Measurements from ENCODE around the gene DZANK1. TPM values are rescaled to one million over a fixed set of nuclear protein-coding genes. Genes with fewer than 3 reads are reported as not detected.
"Not testable (repeated sequence)": the region's sequence is repeated elsewhere in the genome, so short reads cannot be mapped to it uniquely, and the experiment has no call there.

The DZANK1 gene
- total RNA-seq, 1 donor from 2014 or later = 7.5 TPM

DNA sequence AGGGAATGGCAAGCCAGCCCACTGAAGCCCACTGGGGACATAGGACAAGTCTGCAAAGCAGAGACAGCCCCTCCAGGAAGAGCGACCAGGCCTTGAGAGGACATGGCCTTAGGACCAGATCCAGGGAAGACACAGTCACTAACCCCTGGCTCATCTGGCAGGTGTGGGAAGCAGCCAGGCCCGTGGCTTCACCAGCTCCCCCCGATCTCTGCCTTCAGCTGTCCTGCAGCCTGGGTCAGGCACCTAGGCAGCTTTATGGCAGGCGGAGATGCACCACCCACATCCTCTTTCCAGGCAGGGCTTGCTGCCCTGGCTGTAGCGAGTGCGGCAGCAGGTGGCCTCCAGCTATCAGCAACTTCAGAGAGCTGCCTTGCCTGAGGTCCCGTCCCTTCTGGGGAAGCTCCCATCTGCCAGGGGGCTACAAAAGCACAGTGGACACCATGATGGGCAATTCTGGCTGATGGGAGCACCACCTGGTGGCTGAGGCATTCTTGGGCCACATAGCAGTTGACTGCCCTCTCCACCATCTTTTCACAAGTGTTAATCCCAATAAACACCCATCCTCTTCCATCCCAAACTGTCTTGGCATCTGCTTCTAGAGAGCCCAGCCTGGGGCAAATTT, 85.8 kb downstream of the DZANK1 start:
- H3K36me3 Mint-ChIP-seq (ENCODE audit: low read depth) = no peaks in the 10 kb centered on the region
- TF ChIP-seq, protein P1, sequence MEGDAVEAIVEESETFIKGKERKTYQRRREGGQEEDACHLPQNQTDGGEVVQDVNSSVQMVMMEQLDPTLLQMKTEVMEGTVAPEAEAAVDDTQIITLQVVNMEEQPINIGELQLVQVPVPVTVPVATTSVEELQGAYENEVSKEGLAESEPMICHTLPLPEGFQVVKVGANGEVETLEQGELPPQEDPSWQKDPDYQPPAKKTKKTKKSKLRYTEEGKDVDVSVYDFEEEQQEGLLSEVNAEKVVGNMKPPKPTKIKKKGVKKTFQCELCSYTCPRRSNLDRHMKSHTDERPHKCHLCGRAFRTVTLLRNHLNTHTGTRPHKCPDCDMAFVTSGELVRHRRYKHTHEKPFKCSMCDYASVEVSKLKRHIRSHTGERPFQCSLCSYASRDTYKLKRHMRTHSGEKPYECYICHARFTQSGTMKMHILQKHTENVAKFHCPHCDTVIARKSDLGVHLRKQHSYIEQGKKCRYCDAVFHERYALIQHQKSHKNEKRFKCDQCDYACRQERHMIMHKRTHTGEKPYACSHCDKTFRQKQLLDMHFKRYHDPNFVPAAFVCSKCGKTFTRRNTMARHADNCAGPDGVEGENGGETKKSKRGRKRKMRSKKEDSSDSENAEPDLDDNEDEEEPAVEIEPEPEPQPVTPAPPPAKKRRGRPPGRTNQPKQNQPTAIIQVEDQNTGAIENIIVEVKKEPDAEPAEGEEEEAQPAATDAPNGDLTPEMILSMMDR (conservative IDR thresholded peaks at IDR 0.05) = no peak
- H3K27me3 Mint-ChIP-seq (ENCODE audit: low read depth) = no peaks in the 10 kb centered on the region
- no peaks in the 10 kb centered on the region for H3K4me1 Mint-ChIP-seq
- no peak overlapping the region for H3K4me3 Mint-ChIP-seq
- no peaks in the 10 kb centered on the region for H3K9me3 Mint-ChIP-seq
- H3K27ac Mint-ChIP-seq (ENCODE audit: unreplicated experiment) = no peak overlapping the region
- DNase-seq (ENCODE audit: low read depth, low spot score) = no peak

DNA sequence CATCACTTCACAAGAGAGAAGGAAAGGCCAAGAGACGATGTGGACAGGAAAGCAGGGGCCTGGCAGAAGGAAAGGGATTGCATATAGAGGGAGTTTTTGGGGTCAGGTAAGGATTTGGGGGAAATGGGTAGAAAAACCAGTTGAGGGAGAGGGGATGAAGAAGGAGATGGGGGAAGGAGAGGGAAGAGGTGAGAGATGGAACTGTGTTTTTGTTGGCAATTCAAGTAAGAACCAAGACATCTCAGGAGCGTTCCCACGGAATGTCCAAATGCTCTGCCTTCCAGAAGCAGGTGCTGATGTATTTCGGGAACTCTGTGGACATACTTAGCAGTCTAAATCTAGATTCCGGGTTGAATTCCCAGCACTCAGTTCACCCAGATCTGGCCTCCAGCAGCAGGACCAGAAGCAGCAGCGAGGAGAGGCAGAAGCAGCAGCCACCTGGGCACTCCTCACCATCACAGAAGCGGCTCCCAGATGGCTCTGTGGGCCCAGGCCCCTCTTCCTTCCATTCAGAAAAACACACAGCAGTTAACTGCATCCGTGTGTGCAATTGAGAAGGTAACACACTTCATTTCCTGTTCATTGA, 88.8 kb downstream of the DZANK1 start:
- no peak for DNase-seq (ENCODE audit: low read depth, low spot score)
- H3K27ac Mint-ChIP-seq (ENCODE audit: unreplicated experiment) = no peak overlapping the region
- peaks cover 2% of the 10 kb centered on the region for H3K9me3 Mint-ChIP-seq
- H3K4me3 Mint-ChIP-seq = no peak overlapping the region
- TF ChIP-seq, protein P1 (conservative IDR thresholded peaks at IDR 0.05) = no peak
- H3K4me1 Mint-ChIP-seq = peaks cover 4% of the 10 kb centered on the region
- H3K36me3 Mint-ChIP-seq (ENCODE audit: low read depth) = no peaks in the 10 kb centered on the region
- no peaks in the 10 kb centered on the region for H3K27me3 Mint-ChIP-seq (ENCODE audit: low read depth)

DNA sequence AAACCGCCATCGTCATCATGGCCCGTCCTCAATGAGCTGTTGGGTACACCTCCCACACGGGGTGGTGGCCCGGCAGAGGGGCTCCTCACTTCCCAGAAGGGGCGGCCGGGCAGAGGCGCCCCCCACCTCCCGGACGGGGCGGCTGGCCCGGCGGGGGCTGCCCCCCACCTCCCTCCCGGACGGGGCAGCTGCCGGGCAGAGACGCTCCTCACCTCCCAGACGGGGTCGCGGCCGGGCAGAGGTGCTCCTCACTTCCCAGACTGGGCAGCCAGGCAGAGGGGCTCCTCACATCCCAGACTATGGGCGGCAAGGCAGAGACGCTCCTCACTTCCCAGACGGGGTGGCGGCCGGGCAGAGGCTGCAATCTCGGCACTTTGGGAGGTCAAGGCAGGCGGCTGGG, 91.3 kb downstream of the DZANK1 start:
- H3K27ac Mint-ChIP-seq (ENCODE audit: unreplicated experiment); H3K4me3 Mint-ChIP-seq; H3K9me3 Mint-ChIP-seq; H3K27me3 Mint-ChIP-seq (ENCODE audit: low read depth); DNase-seq (ENCODE audit: low read depth, low spot score); H3K36me3 Mint-ChIP-seq (ENCODE audit: low read depth): not testable (repeated sequence)
- H3K4me1 Mint-ChIP-seq = peaks cover 13% of the 10 kb centered on the region

DNA sequence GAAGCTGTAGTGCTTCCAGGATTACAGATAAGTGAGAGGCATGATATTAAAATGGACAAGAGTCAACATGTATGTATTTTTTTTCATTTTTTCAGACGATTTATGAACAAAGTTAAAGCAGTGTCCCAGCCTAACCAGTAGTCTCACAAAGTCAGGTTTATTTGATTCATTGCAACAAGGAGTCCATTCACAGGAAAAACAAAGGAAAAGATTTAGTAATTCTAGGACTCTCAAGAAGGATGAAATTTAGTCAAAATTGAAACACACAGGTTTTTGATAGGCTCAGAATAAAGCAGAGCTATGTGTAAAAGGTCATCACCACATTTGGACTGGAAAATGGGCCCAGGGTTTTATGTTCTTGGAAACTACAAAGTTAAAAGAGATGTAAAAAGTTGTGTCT, 94.5 kb downstream of the DZANK1 start:
- Mint-ChIP-seq H3K27ac (ENCODE audit: unreplicated experiment) (peak overlapping the region; percentile 8), H3K36me3 (ENCODE audit: low read depth) (no peaks in the 10 kb centered on the region), H3K27me3 (ENCODE audit: low read depth) (no peaks in the 10 kb centered on the region), H3K9me3 (peaks cover 2% of the 10 kb centered on the region), H3K4me3 (no peak overlapping the region), H3K4me1 (peaks cover 13% of the 10 kb centered on the region)
- TF ChIP-seq, protein P1 (conservative IDR thresholded peaks at IDR 0.05) = no peak
- no peak for DNase-seq (ENCODE audit: low read depth, low spot score)

DNA sequence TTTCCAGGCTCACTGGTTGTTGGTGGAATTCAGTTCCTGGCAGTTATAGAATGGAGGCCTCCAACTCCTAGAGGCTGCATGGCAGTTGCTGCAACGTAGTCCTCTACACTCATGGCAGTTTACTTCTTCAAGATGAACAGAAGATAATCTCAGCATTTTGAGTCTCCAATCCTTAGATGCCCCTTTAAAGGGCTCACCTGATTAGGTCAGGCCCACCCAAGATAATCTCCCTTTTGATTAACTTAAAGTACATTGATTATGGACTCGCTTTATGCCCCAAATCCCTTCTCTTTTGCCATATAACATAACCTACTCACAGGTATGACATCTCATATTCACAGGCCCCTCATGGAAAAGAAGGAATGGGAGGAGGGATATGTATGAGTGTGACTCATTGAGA, 102.1 kb downstream of the DZANK1 start:
- no peak overlapping the region for H3K4me3 Mint-ChIP-seq
- no peak for DNase-seq (ENCODE audit: low read depth, low spot score)

DNA sequence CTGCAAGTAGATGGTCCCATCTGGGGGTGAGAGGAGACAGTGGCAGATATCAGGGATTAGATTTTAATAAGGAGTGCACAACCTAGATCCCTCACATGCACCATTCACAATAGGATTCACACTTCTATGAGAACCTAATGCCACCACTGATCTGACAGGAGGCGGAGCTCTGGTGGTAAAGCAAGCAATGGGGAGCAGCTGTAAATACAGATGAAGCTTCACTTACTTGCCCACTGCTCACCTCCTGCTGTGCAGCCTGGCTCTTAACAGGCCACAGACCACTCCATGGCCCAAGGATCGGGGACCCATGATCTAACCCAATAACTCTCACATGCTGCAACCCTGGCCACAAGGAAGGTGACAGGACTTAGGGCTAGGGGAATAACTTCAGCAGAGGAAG, 103.1 kb downstream of the DZANK1 start:
- DNase-seq (ENCODE audit: low read depth, low spot score) = no peak
- H3K27ac Mint-ChIP-seq (ENCODE audit: unreplicated experiment) = no peak overlapping the region
- peaks cover 3% of the 10 kb centered on the region for H3K9me3 Mint-ChIP-seq
- H3K4me1 Mint-ChIP-seq = no peaks in the 10 kb centered on the region
- no peaks in the 10 kb centered on the region for H3K27me3 Mint-ChIP-seq (ENCODE audit: low read depth)
- no peak overlapping the region for H3K4me3 Mint-ChIP-seq
- no peaks in the 10 kb centered on the region for H3K36me3 Mint-ChIP-seq (ENCODE audit: low read depth)
- TF ChIP-seq, protein P1 (conservative IDR thresholded peaks at IDR 0.05) = no peak

More for the DNA sequence above, 102.1 kb downstream of the DZANK1 start:
- TF ChIP-seq, protein P1 (conservative IDR thresholded peaks at IDR 0.05) = no peak
- H3K36me3 Mint-ChIP-seq (ENCODE audit: low read depth) = no peaks in the 10 kb centered on the region
- H3K27me3 Mint-ChIP-seq (ENCODE audit: low read depth) = no peaks in the 10 kb centered on the region
- no peak overlapping the region for H3K27ac Mint-ChIP-seq (ENCODE audit: unreplicated experiment)
- H3K9me3 Mint-ChIP-seq = peaks cover 3% of the 10 kb centered on the region
- H3K4me1 Mint-ChIP-seq = no peaks in the 10 kb centered on the region

All from neural crest cell (in vitro differentiated cells).